ENCODE data around the gene C22orf42. TPM values are rescaled to one million over a fixed set of nuclear protein-coding genes. Genes with fewer than 3 reads are reported as not detected.
"Not testable (repeated sequence)": the region's sequence is repeated elsewhere in the genome, so short reads cannot be mapped to it uniquely, and the experiment has no call there.

C22orf42 gene
- total RNA-seq, 1 donor from 2014 or later = not detected

- intact Hi-C loops (cut with micrococcal nuclease) = no loop called here
- Histone ChIP-seq H3K36me3 (no peaks in the 10 kb centered on the region), H3K9me3 (replicated peaks) (peaks cover 6% of the 10 kb centered on the region), H3K27me3 (ENCODE audit: low read depth) (peaks cover 75% of the 10 kb centered on the region), H3K4me3 (no peak overlapping the region), H3K27ac (replicated peaks) (no peak overlapping the region), H3K4me1 (peaks cover 8% of the 10 kb centered on the region)
- no peak for TF ChIP-seq CTCF (IDR thresholded peaks at IDR 0.05; ENCODE audit: borderline replicate concordance)
- no peak for DNase-seq
Measured at GRCh38 chr22:32175115-32175514, 16.0 kb upstream of the C22orf42 start.

- intact Hi-C loops (cut with micrococcal nuclease) = no loop called here
- H3K4me3 ChIP-seq = no peak overlapping the region
- no peak for TF ChIP-seq CTCF (IDR thresholded peaks at IDR 0.05; ENCODE audit: borderline replicate concordance)
- no peak for DNase-seq
- peaks cover 42% of the 10 kb centered on the region for H3K27me3 ChIP-seq (ENCODE audit: low read depth)
- no peak overlapping the region for H3K27ac ChIP-seq (replicated peaks)
- no peaks in the 10 kb centered on the region for H3K4me1 ChIP-seq
- no peaks in the 10 kb centered on the region for H3K9me3 ChIP-seq (replicated peaks)
- no peaks in the 10 kb centered on the region for H3K36me3 ChIP-seq
Measured at GRCh38 chr22:32165681-32166080, 6.6 kb upstream of the C22orf42 start.

- Histone ChIP-seq H3K4me1 (no peaks in the 10 kb centered on the region), H3K36me3 (no peaks in the 10 kb centered on the region), H3K9me3 (replicated peaks) (no peaks in the 10 kb centered on the region), H3K27me3 (ENCODE audit: low read depth) (peaks cover 48% of the 10 kb centered on the region), H3K27ac (replicated peaks) (no peak overlapping the region), H3K4me3 (no peak overlapping the region)
- intact Hi-C loops (cut with micrococcal nuclease) = no loop called here
- no peak for TF ChIP-seq CTCF (IDR thresholded peaks at IDR 0.05; ENCODE audit: borderline replicate concordance)
- no peak for DNase-seq
Measured at GRCh38 chr22:32164075-32164860, 5.2 kb upstream of the C22orf42 start.

- not testable (repeated sequence) for H3K27ac ChIP-seq (replicated peaks)
Measured at GRCh38 chr22:32160411-32160810, 1.3 kb upstream of the C22orf42 start.

GRCh38 chr22:32157632-32158031, 1.5 kb downstream of the C22orf42 start:
- DNase-seq; H3K4me3 ChIP-seq; H3K27ac ChIP-seq (replicated peaks); H3K36me3 ChIP-seq; intact Hi-C loops (cut with micrococcal nuclease); H3K4me1 ChIP-seq; H3K9me3 ChIP-seq (replicated peaks): not testable (repeated sequence)
- peaks cover 28% of the 10 kb centered on the region for H3K27me3 ChIP-seq (ENCODE audit: low read depth)

More at GRCh38 chr22:32160411-32160810, 1.3 kb upstream of the C22orf42 start:
- H3K4me1 ChIP-seq; intact Hi-C loops (cut with micrococcal nuclease); DNase-seq; H3K9me3 ChIP-seq (replicated peaks); H3K36me3 ChIP-seq; H3K4me3 ChIP-seq: not testable (repeated sequence)
- peaks cover 50% of the 10 kb centered on the region for H3K27me3 ChIP-seq (ENCODE audit: low read depth)

- H3K27me3 ChIP-seq (ENCODE audit: low read depth) = peaks cover 17% of the 10 kb centered on the region
- H3K9me3 ChIP-seq (replicated peaks); H3K4me1 ChIP-seq; H3K27ac ChIP-seq (replicated peaks); DNase-seq; H3K36me3 ChIP-seq; intact Hi-C loops (cut with micrococcal nuclease); H3K4me3 ChIP-seq: not testable (repeated sequence)
Measured at GRCh38 chr22:32154727-32155126, 4.4 kb downstream of the C22orf42 start.

- H3K4me1 ChIP-seq; H3K27ac ChIP-seq (replicated peaks); H3K36me3 ChIP-seq; intact Hi-C loops (cut with micrococcal nuclease); H3K9me3 ChIP-seq (replicated peaks); H3K27me3 ChIP-seq (ENCODE audit: low read depth); H3K4me3 ChIP-seq; DNase-seq: not testable (repeated sequence)
Measured at GRCh38 chr22:32151641-32152040, 7.5 kb downstream of the C22orf42 start.

- H3K4me3 ChIP-seq; intact Hi-C loops (cut with micrococcal nuclease); H3K27me3 ChIP-seq (ENCODE audit: low read depth); H3K36me3 ChIP-seq; DNase-seq; H3K9me3 ChIP-seq (replicated peaks); H3K4me1 ChIP-seq; H3K27ac ChIP-seq (replicated peaks): not testable (repeated sequence)
Measured at GRCh38 chr22:32150647-32151046, 8.5 kb downstream of the C22orf42 start.

- H3K27ac ChIP-seq (replicated peaks); H3K36me3 ChIP-seq; intact Hi-C loops (cut with micrococcal nuclease); H3K4me3 ChIP-seq; DNase-seq; H3K27me3 ChIP-seq (ENCODE audit: low read depth); H3K9me3 ChIP-seq (replicated peaks); H3K4me1 ChIP-seq: not testable (repeated sequence)
Measured at GRCh38 chr22:32148372-32148771, 10.7 kb downstream of the C22orf42 start.

GRCh38 chr22:32147128-32147527, 12.0 kb downstream of the C22orf42 start:
- not testable (repeated sequence) for H3K4me3 ChIP-seq

More at GRCh38 chr22:32147128-32147527, 12.0 kb downstream of the C22orf42 start:
- H3K4me1 ChIP-seq; H3K36me3 ChIP-seq; H3K9me3 ChIP-seq (replicated peaks); DNase-seq; H3K27ac ChIP-seq (replicated peaks); intact Hi-C loops (cut with micrococcal nuclease); H3K27me3 ChIP-seq (ENCODE audit: low read depth): not testable (repeated sequence)
